RWPE2 (cell line): ENCODE measurements around the gene TMEM253.

Experiments used
- ATAC-seq: fragments of 200-7000 bp; cut with Tn5 transposase; 3 replicates; pipeline ENCODE4 v1.9.1; 2021; ENCODE audit warnings: low read depth
- DNase-seq: peaks from one replicate; pipeline ENCODE4 v3.0.0-alpha.2; 2020; ENCODE audit warnings: low spot score
- H3K27ac ChIP-seq: fragments of 450-650 bp; 2 replicates; pipeline ENCODE4 v1.5.1; 2017; ENCODE audit warnings: mild to moderate bottlenecking; ENCODE audit not compliant: poor library complexity, severe bottlenecking
- H3K27me3 ChIP-seq: fragments of 250-450 bp; sonication (Bioruptor Pico); 2 replicates; pipeline ENCODE4 v1.5.1; 2021; ENCODE audit warnings: mild to moderate bottlenecking, moderate library complexity; ENCODE audit not compliant: insufficient read depth, poor library complexity, severe bottlenecking
- H3K36me3 ChIP-seq: fragments of 250-450 bp; sonication (Bioruptor Pico); 2 replicates; pipeline ENCODE4 v1.5.1; 2020; ENCODE audit warnings: low read depth, mild to moderate bottlenecking, moderate library complexity
- H3K4me1 ChIP-seq: fragments of 250-450 bp; sonication (Bioruptor Pico); 2 replicates; pipeline ENCODE4 v1.5.1; 2021; ENCODE audit warnings: mild to moderate bottlenecking, moderate library complexity; ENCODE audit not compliant: insufficient read depth, poor library complexity, severe bottlenecking
- H3K4me3 ChIP-seq: fragments of 250-450 bp; sonication (Bioruptor Pico); 2 replicates; pipeline ENCODE4 v1.5.1; 2021; ENCODE audit warnings: mild to moderate bottlenecking, moderate library complexity; ENCODE audit not compliant: severe bottlenecking
- H3K9me3 ChIP-seq: fragments of 250-450 bp; sonication (Bioruptor Pico); 2 replicates; pipeline ENCODE4 v1.5.1; 2021; ENCODE audit warnings: mild to moderate bottlenecking, moderate library complexity; ENCODE audit not compliant: severe bottlenecking
- TF ChIP-seq, protein P1 (sequence below): fragments of 450-650 bp; IDR thresholded peaks from one replicate; pipeline ENCODE4 v1.5.1; 2017; ENCODE audit warnings: mild to moderate bottlenecking, moderate library complexity; ENCODE audit not compliant: poor library complexity, severe bottlenecking

The TMEM253 gene

DNA sequence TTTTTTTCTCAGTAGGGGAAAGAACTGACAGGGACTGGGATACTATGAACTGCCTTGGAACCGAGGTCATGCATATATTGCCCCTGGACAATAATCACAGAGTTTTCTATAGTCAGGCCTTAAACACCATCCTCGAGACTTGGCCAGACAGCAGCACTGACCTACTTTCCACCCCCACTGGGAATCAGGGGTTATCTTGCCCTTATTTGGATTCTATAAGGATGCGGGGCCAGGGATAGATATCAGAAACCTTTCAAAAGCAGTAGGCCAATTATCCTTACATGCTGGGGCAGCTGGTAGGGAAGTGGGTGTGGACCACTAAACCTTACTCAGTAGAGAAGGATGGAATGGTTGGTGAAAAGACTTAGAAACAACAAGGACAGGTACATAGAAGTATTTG, 4.4 kb upstream of the TMEM253 start:
- Histone ChIP-seq H3K36me3 (peaks cover 8% of the 10 kb centered on the region), H3K27ac (peak overlapping the region; percentile 62), H3K4me3 (no peak overlapping the region), H3K4me1 (peaks cover 16% of the 10 kb centered on the region), H3K9me3 (no peaks in the 10 kb centered on the region), H3K27me3 (no peaks in the 10 kb centered on the region)
- ATAC-seq (no peak), DNase-seq (no peak)
- TF ChIP-seq, protein P1, sequence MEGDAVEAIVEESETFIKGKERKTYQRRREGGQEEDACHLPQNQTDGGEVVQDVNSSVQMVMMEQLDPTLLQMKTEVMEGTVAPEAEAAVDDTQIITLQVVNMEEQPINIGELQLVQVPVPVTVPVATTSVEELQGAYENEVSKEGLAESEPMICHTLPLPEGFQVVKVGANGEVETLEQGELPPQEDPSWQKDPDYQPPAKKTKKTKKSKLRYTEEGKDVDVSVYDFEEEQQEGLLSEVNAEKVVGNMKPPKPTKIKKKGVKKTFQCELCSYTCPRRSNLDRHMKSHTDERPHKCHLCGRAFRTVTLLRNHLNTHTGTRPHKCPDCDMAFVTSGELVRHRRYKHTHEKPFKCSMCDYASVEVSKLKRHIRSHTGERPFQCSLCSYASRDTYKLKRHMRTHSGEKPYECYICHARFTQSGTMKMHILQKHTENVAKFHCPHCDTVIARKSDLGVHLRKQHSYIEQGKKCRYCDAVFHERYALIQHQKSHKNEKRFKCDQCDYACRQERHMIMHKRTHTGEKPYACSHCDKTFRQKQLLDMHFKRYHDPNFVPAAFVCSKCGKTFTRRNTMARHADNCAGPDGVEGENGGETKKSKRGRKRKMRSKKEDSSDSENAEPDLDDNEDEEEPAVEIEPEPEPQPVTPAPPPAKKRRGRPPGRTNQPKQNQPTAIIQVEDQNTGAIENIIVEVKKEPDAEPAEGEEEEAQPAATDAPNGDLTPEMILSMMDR = no peak

DNA sequence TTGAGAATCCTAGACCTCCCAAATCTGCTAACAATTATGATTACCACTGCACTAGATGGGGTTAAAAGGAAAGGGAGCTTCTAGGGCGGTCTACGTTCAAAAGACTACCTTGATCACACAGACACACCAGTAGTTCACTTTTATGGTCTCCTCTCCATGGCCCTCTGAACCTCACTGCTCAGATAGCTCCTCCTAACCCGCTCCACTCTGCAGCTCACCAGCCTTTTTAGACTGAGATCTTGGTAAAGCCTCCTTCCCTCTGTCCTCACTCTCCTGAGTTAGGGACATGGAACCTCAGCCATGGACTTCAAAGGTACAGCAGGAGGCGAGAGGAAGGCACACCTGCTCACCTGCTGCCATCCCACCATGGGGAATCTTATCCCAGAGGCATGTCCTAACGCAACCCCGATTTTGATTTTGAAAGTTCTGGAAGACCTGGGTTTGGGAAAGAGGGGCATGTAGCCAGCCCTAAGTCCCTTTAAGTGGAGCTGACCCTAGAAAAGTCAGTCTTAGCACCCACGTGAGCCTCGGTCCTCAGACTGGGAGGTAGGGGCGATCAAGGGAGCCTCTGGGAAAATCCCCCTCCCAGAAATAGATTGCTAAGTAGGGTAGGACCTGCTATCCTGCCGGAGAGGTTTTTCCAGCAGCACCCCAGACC, 3.8 kb upstream of the TMEM253 start:
- DNase-seq (no peak), ATAC-seq (no peak)
- Histone ChIP-seq H3K36me3 (peaks cover 6% of the 10 kb centered on the region; the same call in 1 of the 2 replicates), H3K9me3 (no peaks in the 10 kb centered on the region), H3K27ac (peak overlapping the region; percentile 62), H3K27me3 (no peaks in the 10 kb centered on the region), H3K4me3 (peak overlapping the region; percentile 9), H3K4me1 (peaks cover 20% of the 10 kb centered on the region)
- TF ChIP-seq, protein P1 = no peak

DNA sequence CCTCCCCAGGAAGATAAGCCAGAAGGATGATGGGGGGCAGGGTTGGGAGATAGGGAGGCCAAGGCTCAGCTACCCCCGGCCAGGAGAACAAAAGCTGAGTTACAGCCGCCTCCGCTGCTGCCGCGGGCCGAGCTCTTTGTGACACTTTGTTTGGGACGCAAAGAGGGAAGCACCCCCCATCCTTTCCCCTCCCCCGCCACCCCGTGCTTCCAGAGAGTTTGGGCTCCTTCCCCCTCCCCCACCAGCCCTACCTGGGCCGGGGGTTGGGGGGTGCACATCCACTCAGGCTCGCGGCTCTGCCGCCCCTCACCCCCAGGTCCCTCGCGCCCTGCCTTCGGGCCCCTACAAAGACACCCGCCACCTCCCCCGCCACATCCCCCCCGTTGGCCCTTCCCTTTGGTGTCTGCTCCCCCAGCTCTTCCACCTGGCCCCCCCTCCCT, 3.2 kb upstream of the TMEM253 start:
- H3K27ac ChIP-seq = peak overlapping the region; percentile 62

DNA sequence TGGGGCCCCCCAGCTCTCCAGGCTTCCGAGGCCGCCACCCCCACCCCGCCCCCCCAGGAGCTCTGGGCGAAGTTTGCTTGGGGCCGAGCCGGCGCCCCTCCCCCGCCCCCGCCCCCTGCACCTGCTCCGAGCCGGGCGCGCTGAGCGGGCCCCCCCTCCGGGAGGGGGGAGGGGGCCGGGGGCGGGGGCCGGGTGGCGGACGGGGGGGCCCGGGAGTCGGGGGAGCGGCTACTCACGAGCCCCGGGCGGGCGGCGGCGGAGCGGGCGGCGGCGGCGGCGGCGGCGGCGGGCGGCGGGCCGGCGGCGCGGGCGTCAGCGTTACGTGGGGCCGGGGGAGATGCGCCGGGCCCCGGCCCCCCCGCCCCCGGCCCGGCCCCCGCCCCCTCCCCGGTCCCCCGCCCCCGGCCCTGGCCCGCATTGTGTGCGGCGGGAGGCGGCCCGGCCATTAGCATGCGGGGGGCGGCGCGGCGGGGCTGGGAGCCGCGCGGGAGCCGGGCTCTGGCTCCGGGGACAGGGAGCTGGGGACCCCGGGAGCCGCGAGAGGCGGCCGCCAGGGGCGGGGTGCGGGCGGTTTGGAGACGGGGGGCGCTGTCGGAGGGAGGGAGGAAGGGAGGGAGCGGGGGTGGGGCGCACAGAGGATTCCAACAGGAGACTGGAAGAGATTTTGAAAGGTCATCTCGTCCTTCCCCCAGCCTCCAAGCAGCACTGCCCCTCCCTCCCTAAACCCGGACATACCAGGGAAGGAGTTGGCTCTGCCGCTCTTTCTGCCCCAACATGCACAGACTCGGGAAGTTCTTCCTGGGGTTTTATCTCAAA, 2.6 kb upstream of the TMEM253 start, which contains the start of gene ZNF219:
Gene ZNF219 (minus strand): TSS at position 580 of the 816 bp plus-strand sequence. CDS start 5,064 bp downstream, outside the sequence.
- TF ChIP-seq, protein P1 = peak; percentile 7
- no peaks in the 10 kb centered on the region for H3K9me3 ChIP-seq
- H3K4me3 ChIP-seq = peak within 1 kb of the TSS; percentile 49
- DNase-seq (peak; percentile 83), ATAC-seq (peak; percentile 59)
- H3K4me1 ChIP-seq = peaks cover 29% of the 10 kb centered on the region
- peak within 1 kb of the TSS; percentile 62 for H3K27ac ChIP-seq
- no peaks in the 10 kb centered on the region for H3K36me3 ChIP-seq
- H3K27me3 ChIP-seq = no peaks in the 10 kb centered on the region

More for the DNA sequence above, 3.2 kb upstream of the TMEM253 start:
- Histone ChIP-seq H3K27me3 (no peaks in the 10 kb centered on the region), H3K4me3 (peak overlapping the region; percentile 9), H3K36me3 (peaks cover 5% of the 10 kb centered on the region; the same call in 1 of the 2 replicates), H3K9me3 (no peaks in the 10 kb centered on the region), H3K4me1 (peaks cover 26% of the 10 kb centered on the region)
- ATAC-seq = no peak
- TF ChIP-seq, protein P1 = no peak
- no peak for DNase-seq
